Spleen (tissue), 7 donors: ENCODE measurements around the gene RADIL.

Source experiments
- CTCF ChIP-seq, 11 experiments: fragments of 200-600 bp in 7 of 11; fragments of 450-650 bp in 4 of 11; sonication (generic) in 4 of 11; IDR thresholded peaks in 8 of 11; conservative IDR thresholded peaks in 3 of 11; 1 replicate in 7 of 11; 2 replicates in 4 of 11; pipeline versions ENCODE4 v1.4.0 to v1.8.0; 2016 to 2021; ENCODE audit warnings: antibody characterized with exemption in 11 of 11, inconsistent platforms in 4 of 11, mild to moderate bottlenecking in 1 of 11
- POLR2A ChIP-seq, 3 donors: fragments of 450-650 bp; IDR thresholded peaks; one replicate each; pipeline ENCODE4 v1.5.1; 2017; ENCODE audit warnings: antibody characterized with exemption in 3 of 3, mild to moderate bottlenecking in 1 of 3
- POLR2AphosphoS5 ChIP-seq, 3 donors: sonication (generic); formaldehyde crosslinking; IDR thresholded peaks; one replicate each; pipeline ENCODE4 v1.5.1; 2017; ENCODE audit warnings: antibody characterized with exemption in 3 of 3
- donor health status: DM: no; HTN: no; CAD: no; lungs with moderate emphysema.
- donor health status: DM: no; HTN: no; CAD: no.
- donor health status: DM: no; HTN: no; CAD: no.

- TF ChIP-seq POLR2AphosphoS5 (IDR thresholded peaks at IDR 0.05) (no peak), CTCF (IDR thresholded peaks at IDR 0.05 in 8 of 11, conservative IDR thresholded peaks at IDR 0.05 in 3 of 11) (no peak), POLR2A (IDR thresholded peaks at IDR 0.05) (no peak)
Measured at GRCh38 chr7:4789194-4790077, 94.1 kb downstream of the RADIL start.
